Lung (tissue), 12 donors: Measurements from ENCODE around the gene CADM2. TPM values are rescaled to one million over a fixed set of nuclear protein-coding genes. Genes with fewer than 3 reads are reported as not detected.

ENCODE experiments used
- ATAC-seq: fragments of 200-7000 bp; cut with Tn5 transposase; one replicate; pipeline ENCODE4 v1.9.1; 2020; ENCODE audit warnings: moderate number of reproducible peaks; ENCODE audit not compliant: insufficient read depth, low FRiP score
- DNase-seq, 3 donors: peaks; one replicate each; pipeline ENCODE4 v3.0.0-alpha.2; 2013 to 2017
- H3K27ac ChIP-seq, 2 donors: one replicate each; pipeline ENCODE4 v1.5.1; 2013; ENCODE audit warnings: mild to moderate bottlenecking in 2 of 2, moderate library complexity in 2 of 2, control low read depth in 1 of 2, inconsistent platforms in 1 of 2, low read depth in 1 of 2, low read length in 1 of 2
- H3K27me3 ChIP-seq, 3 donors: one replicate each; pipeline ENCODE4 v1.5.1; 2013; ENCODE audit warnings: low read length in 2 of 3; ENCODE audit not compliant: control insufficient read depth in 3 of 3, insufficient read depth in 3 of 3
- H3K36me3 ChIP-seq, 4 donors: one replicate each; pipeline ENCODE4 v1.5.1; 2013; ENCODE audit warnings: low read length in 4 of 4, mild to moderate bottlenecking in 1 of 4, moderate library complexity in 1 of 4; ENCODE audit not compliant: control insufficient read depth in 4 of 4, insufficient read depth in 4 of 4
- H3K4me1 ChIP-seq, 5 donors: one replicate each; pipeline ENCODE4 v1.5.1; 2013; ENCODE audit warnings: low read length in 5 of 5, mild to moderate bottlenecking in 2 of 5, moderate library complexity in 1 of 5; ENCODE audit not compliant: control insufficient read depth in 5 of 5, insufficient read depth in 5 of 5
- H3K4me3 ChIP-seq: one replicate; pipeline ENCODE4 v1.5.1; 2013; ENCODE audit warnings: mild to moderate bottlenecking, control low read depth, moderate library complexity
- H3K9ac ChIP-seq, 2 donors: one replicate each; pipeline ENCODE4 v1.5.1; 2013; ENCODE audit warnings: low read length in 2 of 2, control low read depth in 1 of 2; ENCODE audit not compliant: insufficient read depth in 1 of 2
- H3K9me3 ChIP-seq, 4 donors: one replicate each; pipeline ENCODE4 v1.5.1; 2013; ENCODE audit warnings: low read length in 3 of 4, mild to moderate bottlenecking in 1 of 4, moderate library complexity in 1 of 4; ENCODE audit not compliant: control insufficient read depth in 4 of 4, insufficient read depth in 3 of 4
- CTCF ChIP-seq: IDR thresholded peaks from 2 replicates; pipeline ENCODE4 v1.5.1; 2012; ENCODE audit warnings: mild to moderate bottlenecking; ENCODE audit errors: control extremely low read depth, extremely low read depth
- WGBS, 2 donors: extraction: QIAGEN DNeasy Blood & Tissue Kit; methylation state at CpG; one replicate each; pipeline ENCODE4 v1.1.7; 2013; 5-methylcytosine and 5-hydroxymethylcytosine counted together
- polyA plus RNA-seq, 2 donors: library from polyadenylated mRNA; stranded (reverse); fragments of 200-250 nt; gene quantifications; one replicate each; pipeline ENCODE4 v1.2.1, GENCODE V29; 2013
- total RNA-seq, 2 donors: library from RNA; depleted of rRNA in 1 of 2; stranded (reverse); fragments of >200 nt in 1 of 2; gene quantifications; one replicate each; pipeline ENCODE4 v1.2.1, GENCODE V29; 2014 to 2021
- donor health status: control.
- donor health status: control.
- donor health status: Bipolar disorder and iron deficiency.
- donor health status: healthy.
- donor health status: DM: yes; HTN: yes; CAD: no.

CADM2 gene
- total and polyA plus RNA-seq, 4 donors = 0.14 to 3.3 (median 0.32) TPM

- no peak for ATAC-seq
- H3K9me3 ChIP-seq = no peaks in the 10 kb centered on the region
- H3K27ac ChIP-seq = no peak overlapping the region
- H3K27me3 ChIP-seq = no peaks in the 10 kb centered on the region
- WGBS, 2 donors = 53 to 74% methylated on average over 1 of the region's 1 CpG
- H3K36me3 ChIP-seq = no peaks in the 10 kb centered on the region
- H3K4me3 ChIP-seq = no peak overlapping the region
- no peaks in the 10 kb centered on the region for H3K4me1 ChIP-seq
- TF ChIP-seq CTCF = no peak
- no peak overlapping the region for H3K9ac ChIP-seq
- DNase-seq = no peak
These were observed 566.5 kb downstream of the CADM2 start for GRCh38 chr3:85525264-85525663.

- 86 to 94% methylated on average over 2 of the region's 2 CpGs for WGBS, 2 donors
- no peaks in the 10 kb centered on the region for H3K9me3 ChIP-seq
- no peak overlapping the region for H3K4me3 ChIP-seq
- no peak overlapping the region for H3K27ac ChIP-seq
- H3K27me3 ChIP-seq = no peaks in the 10 kb centered on the region
- no peak for ATAC-seq
- H3K9ac ChIP-seq = no peak overlapping the region
- TF ChIP-seq CTCF = no peak
- DNase-seq = no peak
- H3K36me3 ChIP-seq = no peaks in the 10 kb centered on the region
- no peaks in the 10 kb centered on the region for H3K4me1 ChIP-seq
These were observed 574.8 kb downstream of the CADM2 start for GRCh38 chr3:85533586-85533985.

GRCh38 chr3:85535517-85535916 is 576.7 kb downstream of the CADM2 start:
- 23 to 47% methylated on average over 2 of the region's 2 CpGs for WGBS, 2 donors
- no peaks in the 10 kb centered on the region for H3K27me3 ChIP-seq
- H3K36me3 ChIP-seq = no peaks in the 10 kb centered on the region
- H3K9me3 ChIP-seq = no peaks in the 10 kb centered on the region
- H3K27ac ChIP-seq = no peak overlapping the region
- H3K4me3 ChIP-seq = no peak overlapping the region
- DNase-seq = no peak
- H3K9ac ChIP-seq = no peak overlapping the region
- H3K4me1 ChIP-seq = no peaks in the 10 kb centered on the region
- no peak for ATAC-seq
- TF ChIP-seq CTCF = no peak

- no peaks in the 10 kb centered on the region for H3K4me1 ChIP-seq
- H3K9ac ChIP-seq = no peak overlapping the region
- no peak for TF ChIP-seq CTCF
- no peak overlapping the region for H3K27ac ChIP-seq
- ATAC-seq = no peak
- no peak for DNase-seq
- H3K36me3 ChIP-seq = no peaks in the 10 kb centered on the region
- WGBS, 2 donors = 50 to 65% methylated on average over 1 of the region's 1 CpG
- H3K27me3 ChIP-seq = no peaks in the 10 kb centered on the region
- H3K4me3 ChIP-seq = no peak overlapping the region
- H3K9me3 ChIP-seq = no peaks in the 10 kb centered on the region
These were observed 580.4 kb downstream of the CADM2 start for GRCh38 chr3:85539232-85539631.
